NCI-H82 treated with DMSO at 0.1 percent for 48 hours (cell line): ENCODE results near the gene FAM174B.

Source experiments
- DNase-seq: peaks from one replicate; lab custom pipeline; 2025; ENCODE audit not compliant: unreplicated experiment; lab: John Stamatoyannopoulos, UW

The FAM174B gene

DNA sequence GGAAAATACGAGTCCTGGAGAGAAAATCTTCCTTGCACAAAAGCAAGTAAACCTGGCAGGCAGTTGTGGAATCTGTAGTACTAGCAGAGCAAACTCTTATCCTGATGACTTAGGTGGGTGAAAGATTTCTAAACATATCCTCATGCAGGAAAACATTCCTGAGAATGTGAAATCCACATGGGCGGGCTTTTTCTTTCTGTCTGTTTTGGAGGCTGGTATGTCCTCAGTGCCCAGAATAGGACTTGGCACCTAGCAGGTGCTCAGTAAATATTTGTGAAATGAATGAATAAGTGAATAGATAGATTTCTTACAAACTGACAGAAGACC, 53.3 kb downstream of the FAM174B start:
- DNase-seq, result no peak

DNA sequence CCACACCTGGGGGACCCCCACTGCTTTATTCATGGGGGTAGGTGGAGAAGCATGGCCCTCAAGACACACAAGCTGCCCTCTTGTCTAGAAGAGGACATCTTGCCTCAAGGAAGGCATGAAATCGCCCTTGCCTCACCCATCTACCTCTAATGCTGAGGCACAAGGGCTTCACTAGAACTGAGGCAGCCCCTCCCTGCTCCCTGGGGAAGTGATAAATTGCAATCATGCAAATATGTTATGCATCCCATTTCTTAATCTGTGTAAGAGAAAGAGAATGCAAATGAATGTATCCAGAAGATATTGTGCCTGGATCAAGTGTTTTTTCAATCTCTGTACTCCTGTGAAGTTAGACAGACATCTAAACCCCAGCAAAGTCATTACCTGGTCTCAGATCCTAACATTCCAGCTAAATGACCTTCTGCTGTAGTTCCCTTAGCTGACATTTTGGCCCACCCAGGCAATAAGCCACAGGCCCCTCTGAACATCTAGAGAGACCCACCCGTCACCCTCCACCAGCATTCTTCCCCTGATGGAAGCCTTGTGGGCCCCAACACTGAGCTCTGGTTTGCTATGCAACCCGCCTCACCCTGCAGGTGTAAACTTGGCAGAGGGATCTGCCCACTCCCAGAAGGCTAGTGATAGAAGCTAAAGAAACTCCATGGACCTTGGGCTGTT, 53.8 kb downstream of the FAM174B start:
- no peak for DNase-seq

DNA sequence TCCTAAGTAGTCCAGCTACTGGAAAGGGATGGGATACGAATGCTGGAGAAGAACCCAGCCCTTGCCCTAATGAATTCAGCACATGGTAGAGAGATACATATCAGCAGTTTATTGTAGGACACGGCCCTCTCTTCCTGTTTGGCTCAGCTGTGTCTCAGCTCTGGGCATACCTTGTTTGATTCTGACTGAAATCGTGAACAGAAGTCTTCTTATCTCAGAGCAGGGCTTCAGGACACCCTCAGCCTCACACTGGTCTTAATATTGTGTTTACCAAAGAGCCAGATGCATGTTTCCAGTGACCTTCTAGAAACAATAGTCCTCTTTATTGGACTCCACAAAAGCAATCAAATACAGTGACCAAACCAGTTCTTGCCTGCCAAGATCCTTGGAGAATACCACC, 54.7 kb downstream of the FAM174B start:
- no peak for DNase-seq

DNA sequence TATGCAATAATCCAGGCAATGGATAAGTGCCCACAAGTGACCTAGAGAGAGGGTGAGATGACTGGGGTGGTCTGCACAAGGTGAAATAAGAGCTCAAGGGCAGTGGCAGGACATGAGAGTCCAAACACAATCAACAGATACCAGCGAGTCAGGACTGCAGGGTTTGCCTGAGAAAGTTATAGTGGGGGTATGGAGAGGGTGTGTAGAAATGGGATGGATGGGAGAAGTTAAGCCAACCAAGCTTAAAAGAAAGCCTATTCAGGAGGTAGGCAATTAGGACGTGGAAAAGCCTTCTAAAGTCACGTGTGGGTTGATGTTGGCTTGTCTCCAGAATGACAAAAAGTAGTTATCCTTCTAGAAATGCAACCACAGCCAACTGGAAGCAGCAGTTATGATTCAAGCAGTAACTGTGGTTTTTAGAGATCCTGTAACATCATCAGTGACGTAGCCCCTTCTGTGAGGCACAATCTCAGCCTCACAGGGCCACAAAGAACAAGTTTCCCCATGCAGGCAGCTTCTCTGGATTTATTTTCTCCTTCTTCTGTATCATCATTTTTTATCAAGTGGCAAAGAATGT, 56.1 kb downstream of the FAM174B start:
- DNase-seq, result no peak

DNA sequence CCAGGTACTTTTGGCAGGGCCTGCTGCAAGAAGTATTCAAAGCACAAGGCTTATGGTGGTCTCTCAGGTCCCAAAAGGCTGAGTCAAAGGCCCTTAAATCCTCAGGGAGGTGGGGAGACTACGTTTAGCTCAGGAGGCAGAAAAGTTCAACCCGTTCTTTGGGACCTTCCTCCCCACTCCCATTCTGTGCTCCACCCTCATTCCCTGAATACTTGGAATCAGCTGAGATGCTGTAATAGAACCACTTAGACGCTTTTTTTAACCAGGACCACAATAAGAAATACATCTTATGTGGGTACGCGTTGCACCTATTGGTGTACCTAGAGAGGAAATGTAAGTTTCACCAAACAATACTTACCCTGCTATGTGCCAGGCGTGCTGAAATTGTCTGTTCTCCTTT, 58.0 kb downstream of the FAM174B start:
- no peak for DNase-seq

DNA sequence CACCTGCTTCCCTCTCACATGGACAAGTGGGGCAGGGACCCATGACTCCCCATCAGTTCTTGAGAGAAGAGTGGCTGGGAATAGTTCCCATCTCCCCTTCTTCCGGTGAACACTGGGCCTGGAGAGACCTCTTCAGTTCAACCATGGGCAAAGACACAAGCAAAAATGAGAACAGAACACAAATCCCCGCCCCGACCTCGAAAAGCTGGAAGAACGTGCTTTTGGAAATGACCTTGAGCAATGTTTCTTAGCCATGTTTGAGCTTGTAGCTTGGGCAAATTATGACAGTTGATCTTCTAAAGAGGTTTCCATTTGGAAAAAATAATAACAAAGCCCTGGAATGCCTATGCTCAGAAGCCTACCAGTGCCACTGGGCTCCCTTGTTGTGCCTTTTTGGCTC, 59.0 kb downstream of the FAM174B start:
- DNase-seq, result no peak

DNA sequence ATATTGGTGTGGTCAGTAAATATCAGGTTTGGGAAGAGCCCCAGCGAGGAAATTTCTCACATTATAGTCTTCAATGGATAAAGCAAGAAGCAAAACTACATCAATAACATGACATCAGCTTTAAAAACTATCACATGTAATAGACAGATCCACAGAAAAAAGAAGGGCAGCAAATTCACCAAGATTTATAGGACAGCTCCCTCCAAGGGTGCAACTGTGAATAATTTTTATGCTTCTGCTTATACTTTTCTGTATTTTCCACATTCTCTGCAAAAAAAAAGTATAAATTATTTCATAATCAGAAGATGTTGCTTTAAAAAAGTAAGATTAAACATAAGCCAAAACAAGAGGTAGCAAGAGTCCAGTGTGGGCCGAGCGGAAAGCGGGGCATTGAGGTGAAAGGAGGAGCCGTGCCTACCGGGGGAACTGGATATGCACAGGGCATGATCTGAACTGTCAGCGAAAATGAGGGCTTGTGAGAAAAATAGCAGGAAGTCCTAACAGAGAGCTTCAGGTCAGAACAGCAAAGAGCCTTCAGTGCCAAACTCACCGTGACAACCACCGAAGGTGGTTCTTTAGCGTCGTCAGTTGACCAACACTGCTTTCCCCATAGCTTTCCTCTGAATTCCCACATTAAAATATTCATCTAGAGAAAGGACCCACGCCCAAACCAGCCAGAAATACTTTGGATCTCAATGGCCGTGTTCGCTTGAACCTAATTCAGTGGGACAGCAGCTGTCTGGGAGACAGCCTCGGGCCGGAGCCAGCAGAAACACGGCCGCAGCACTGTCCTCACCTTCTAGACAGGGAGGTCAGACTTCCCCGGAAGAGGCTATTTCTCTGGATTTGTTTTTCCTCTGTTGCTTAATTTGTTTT, 59.8 kb downstream of the FAM174B start:
- no peak for DNase-seq

DNA sequence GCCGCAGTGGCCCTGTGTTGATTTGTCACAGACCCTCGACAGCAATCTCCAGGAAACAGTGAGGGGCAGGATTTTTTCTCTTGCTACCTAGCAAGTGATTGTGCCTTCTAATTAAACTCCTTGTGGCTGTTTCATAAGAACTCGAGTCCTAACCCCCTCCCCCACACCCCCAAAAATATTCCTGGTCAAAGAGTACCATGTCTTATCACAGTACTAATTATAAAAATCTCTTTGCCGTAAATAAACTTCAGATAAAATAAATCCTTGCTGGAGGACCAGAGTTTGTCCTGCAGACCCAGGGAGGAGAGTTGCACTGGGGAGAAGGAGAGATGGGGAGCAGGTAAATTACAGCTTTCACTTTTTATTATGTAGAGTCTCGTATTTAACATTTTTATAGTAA, 64.3 kb downstream of the FAM174B start:
- no peak for DNase-seq

DNA sequence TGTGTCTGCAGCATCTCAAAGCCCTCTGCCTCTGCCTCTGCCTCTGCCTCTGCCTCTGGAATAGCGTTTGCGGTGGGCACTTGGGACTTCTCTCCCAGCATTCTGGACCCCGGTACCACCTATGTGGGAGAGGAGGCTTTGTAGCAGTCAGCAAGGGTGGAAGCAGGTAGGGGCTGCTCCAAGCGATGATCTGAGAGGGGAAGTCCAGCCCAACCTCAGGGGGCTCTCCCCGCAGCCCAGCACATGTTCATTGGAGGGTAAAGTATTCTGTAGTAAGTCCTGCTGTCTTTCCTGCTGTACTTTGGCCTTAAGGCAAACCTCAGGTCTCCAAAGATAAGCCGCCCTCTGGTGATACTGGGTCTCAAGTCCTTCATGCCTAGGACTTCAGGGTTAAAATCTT, 68.6 kb downstream of the FAM174B start:
- DNase-seq, result no peak

DNA sequence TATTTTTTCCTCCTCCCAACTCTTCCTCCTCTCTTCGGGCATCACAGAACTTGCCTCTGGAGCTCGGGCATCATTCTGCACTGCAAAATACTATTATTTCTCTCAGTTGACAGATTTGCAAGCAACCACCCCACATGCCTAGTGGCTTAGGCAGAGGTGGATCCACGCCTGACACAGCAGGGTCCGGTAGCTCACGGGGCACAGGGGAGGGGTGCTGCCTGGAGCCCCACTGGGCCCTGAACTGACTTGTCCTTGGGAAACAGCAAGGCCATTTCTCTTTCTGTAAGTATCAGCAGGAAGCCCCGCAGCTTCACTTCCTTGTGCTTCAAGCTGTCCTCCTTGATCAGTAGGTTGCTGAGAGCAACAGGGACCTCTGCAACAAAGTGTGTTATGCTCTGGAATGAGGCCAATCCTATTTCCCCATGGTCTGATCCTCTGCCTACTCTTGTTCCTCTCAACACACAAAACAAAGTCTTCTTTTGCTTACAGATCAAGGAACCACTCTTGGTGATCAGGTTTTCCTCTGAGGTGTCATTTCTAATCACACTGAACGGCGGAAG, 69.1 kb downstream of the FAM174B start:
- no peak for DNase-seq

DNA sequence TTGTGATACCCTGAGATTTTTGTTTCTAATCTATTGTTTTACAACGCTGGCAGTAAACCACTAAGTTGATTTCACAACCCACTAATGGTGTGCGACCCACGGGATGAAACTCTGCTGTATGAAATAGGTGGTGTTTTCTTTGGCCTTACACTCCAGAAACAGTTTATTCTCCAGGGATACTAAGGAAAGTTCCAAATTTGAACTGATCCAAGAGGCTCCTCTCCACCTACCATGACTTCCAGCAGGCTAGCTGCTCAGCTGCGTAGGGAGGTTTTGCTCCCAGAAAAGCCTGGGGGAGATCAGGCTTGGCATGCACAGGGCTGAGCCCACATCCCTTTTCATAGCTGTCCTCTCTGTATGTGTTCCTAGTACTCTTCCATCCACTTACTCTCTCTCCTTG, 71.5 kb downstream of the FAM174B start:
- DNase-seq, result no peak

DNA sequence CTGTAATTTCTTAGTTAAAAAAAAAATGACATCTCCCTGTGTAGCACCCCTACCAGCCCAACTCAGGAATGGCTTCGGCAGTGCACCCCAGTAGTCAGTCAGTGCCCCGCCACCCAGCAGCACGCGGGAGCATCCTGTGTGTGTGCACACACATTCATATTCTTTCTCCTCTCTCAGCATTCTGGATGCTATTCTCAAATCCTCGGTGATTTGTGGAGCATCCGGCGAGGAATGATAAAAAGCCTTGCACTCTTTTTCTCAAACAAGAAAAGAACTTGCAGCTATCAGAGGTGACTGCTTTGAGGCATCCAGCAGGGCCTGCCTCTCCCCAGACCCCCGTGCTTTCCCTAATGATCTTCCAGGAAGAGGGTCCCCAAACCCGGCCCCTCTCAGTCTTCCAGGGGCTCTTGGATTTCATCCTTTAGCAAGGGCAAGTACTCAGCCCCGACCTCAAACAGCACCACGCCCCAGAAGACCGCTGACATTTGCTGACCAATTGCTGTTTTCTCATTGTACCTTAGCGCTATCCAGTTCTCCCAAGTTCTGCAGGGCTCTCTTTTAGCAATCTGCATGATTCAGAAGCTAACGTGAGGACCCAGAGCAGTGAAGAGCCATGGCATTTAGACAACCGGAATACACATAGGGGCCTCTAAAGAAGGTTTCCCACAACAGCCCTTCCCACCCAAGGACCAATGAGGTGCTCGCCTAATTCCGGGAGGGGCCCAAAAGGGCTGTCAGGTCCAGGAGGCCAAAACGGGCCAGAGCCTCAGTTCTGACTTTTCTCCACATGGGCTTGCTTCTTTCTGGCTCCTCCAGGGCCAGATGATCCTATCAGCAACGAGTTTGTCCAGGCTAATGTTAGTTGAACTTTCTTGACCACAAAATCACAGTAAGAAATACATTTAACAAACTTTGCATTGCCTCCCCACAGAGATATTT, 72.2 kb downstream of the FAM174B start:
- no peak for DNase-seq

DNA sequence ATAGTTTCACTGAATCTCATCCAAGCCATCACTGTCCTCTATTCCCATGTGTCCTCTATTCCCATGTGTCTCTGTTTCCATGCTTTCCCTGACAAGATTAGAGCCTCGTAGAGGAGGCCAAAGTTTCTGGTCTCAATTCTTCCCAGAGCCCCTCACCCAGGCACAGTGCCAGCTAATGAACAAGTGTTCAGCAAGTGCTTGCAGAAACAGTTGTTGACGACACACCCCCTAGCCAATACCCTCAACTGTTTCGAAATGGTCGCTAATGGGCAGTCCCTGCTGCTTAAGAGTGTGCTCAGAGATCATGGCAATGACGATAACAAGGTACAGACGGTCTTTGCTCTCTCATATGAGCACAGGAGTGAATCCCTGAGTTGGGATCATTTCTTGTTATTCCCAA, 73.4 kb downstream of the FAM174B start:
- no peak for DNase-seq

DNA sequence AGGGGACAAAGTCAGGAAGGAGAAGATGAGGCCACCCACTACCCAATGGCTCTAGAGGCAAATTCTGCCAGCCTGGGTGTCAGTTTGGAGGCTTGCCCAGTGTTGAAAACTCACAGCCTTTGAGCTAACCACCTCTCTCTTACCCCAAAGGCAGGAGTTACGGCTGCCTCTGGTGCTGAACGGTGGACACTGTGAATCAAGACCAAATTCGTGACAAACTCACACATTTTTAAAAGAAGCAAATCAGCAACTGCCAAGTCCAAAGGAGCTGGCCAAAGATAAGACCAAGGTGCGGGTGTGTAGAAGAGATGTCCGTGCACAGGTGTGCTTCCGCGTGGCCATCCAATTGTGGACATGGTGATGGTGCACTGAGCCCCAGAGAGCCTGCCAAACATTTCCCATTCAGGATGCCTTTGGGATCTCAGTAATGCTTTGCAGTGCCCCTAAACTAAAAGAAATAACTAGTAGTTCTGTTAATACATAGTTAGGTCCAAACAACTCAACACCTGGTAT, 74.6 kb downstream of the FAM174B start:
- DNase-seq, result no peak

DNA sequence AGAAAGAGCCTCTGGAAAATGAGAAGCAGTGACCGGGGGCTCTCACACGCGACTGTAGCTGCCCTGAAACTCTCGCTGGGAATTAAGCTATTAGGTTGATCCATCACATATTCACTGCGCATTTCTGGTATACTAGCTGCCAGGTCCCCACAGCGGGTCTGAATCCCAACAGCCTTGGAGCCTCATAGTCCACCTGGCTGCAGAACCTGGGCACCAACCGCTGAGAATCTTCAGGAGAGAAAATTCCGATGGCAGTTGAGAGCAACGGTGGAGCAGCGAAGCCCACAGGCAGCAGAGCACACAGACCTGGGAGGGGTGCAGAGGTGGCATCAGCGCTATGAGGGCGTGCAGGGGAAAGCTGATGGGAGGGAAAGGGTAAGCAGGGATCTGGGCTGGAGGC, 75.1 kb downstream of the FAM174B start:
- DNase-seq, result no peak

DNA sequence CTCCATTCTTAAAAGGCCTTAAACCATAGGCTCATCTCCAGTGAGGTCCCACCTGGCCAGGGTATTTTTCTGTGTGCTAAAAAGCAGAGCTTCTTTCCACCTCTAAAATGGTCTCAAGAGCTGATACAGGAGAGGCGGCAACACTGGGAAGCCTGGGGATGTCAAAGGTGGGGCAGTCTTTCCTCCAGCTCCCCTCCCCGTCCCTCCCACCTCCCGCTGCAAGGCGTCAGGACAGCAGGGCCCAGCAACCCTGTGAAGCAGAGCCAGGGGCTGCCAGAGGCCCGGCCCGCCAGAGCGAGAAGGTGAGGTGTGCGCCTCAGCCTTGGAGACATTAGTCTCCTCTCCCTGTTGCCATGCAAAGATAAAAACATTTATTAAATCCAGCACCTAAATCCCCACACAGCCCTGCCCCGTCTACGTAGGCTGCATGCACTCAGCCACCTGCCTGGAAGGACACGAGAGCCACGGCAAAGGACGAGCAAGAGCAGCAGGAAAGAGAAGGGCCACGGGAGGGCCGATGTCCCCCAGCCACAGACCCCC, 75.6 kb downstream of the FAM174B start:
- no peak for DNase-seq

DNA sequence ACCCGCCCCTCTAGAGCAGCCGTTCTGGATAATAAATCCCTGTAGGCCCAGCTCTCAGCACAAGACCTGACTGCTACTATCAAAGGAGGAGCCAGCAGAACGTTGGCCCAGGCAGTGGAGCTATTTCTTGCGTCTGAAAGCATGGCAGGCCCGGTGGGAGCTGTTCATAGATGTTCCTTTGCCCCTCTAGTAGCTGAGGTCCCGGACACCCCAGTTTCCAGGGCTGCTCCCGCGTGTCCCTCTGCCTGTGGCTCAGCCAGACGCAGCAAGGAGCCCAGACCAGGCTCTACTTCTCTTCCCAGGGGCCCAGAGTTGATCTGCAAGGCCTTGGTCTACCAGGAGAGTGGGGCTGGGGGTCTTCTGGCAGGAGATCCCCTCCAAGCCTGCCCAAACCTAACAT, 76.1 kb downstream of the FAM174B start:
- no peak for DNase-seq

DNA sequence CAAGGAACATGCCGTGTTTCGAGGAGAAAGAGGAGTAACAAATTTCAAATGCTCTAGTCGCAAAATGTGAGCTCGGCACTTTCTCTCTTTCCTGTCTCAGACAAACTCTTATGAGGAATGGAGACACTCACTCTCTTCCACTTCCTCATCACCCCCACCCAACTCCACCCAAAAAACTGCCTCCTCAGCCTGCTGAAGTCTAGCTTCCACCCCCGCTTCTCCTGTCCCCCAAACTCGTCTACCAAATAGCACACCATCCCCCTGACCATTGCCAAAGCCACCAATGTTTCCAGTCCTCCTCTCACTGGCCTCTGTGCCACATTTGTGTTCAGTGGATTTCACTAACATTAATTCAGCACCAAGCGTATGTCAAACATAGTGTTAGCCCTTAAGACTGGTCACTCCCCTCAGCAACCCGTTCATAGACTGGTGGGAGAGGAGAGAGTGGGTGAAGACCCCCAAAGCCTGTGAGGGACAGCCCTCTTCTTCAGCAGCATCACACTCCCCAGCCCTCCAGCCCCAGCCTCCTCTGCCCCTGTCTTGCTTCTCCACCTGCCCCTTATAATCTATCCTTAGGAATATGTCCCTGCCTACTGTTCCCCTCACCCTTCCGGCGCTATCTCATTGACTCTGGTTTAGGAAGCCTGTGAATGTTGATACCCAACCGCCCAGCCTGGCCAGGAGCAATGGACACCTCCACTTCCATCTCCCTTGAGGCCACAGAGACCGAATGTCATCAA, 77.3 kb downstream of the FAM174B start:
- no peak for DNase-seq

DNA sequence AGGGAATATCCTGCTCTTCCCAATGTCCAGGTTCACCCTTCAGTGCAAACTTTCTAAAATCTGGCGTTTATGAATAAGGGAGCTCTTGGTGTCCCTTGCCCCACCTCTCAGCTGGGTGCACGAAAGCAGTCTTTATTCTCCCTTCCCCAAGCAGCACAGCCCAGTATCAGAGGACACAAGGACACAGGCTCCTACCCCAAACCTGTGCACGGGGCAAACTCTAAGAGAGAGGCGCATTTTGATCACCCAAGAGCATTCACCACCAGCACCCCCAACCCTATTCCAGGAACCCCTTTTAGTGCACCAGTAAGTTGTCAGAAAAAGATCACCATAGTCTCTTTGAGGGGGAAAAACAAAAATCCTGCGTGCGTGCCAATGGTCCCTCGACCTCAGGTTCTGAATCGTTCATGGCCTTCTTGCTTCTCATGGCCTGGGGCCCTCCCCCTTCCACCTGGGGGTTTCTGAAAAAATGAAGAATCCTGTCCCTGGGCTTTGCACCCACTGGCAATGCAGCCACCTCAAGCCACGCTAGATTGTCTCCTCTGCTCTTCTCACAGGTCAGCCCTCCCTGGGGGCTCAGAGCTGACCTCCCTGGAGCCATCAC, 78.9 kb downstream of the FAM174B start:
- DNase-seq, result no peak
